ENCODE data around the gene AOPEP.

AOPEP gene

GRCh38 chr9:94794476-94795167 is 68.1 kb downstream of the AOPEP start:
- DNase-seq: no peak

- DNase-seq: no peak
These were observed 70.2 kb downstream of the AOPEP start for GRCh38 chr9:94796687-94797086.

- DNase-seq: no peak
These were observed 71.7 kb downstream of the AOPEP start for GRCh38 chr9:94798201-94798600.

- no peak for DNase-seq
These were observed 72.2 kb downstream of the AOPEP start for GRCh38 chr9:94798708-94799107.

DNA sequence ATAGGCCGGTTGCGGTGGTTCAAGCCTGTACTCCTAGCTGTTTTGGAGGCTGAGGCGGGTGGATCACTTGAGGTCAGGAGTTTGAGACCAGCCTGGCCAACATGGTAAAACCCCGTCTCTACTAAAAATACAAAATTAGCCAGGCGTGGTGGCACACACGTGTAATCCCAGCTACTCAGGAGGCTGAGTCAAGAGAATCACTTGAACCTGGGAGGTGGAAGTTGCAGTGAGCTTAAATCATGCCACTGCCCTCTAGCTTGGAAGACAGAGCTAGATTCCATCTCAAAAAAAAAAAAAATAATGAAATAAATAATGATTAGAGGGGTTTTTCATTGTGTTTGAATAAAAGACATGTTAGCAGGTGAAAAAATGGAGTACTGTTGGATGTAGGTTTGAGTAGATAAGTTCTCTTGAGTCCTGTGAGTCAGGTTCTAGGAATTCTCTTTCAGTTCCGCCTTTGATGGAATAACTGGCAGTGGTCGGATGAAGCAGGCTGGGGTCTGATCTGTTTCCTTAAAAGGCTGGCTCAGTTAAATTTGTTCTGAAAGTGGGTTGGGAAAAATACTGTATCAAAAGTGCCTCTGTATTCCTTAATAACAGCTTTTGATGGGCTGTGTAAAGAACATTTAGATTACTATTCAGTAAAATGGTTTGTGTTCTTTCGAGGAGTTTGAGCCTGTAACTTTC is 73.2 kb downstream of the AOPEP start:
- DNase-seq: peak; percentile 84

- DNase-seq: no peak
These were observed 74.1 kb downstream of the AOPEP start for GRCh38 chr9:94800424-94801117.

GRCh38 chr9:94801234-94801633 is 74.7 kb downstream of the AOPEP start:
- DNase-seq: no peak

GRCh38 chr9:94801681-94802080 is 75.2 kb downstream of the AOPEP start:
- DNase-seq: peak; percentile 83

DNA sequence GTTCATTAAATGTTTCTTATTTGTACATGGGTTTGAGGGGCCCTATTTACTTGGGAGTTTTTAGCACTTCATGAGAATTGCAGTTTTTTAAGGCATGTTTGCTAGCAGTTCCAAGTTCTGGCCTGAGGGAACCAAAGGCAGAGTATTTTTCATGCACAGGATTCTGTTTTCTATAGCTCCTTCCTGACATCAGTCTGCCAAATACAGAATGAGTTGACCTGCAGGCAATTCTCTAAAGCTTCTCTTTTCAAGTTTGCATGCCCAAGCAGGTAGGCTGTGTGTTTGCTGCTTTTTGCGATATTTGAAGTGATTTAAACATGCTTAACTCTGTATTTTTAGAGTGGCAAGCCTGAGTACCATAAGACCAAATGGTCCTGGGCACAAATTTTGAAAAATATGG is 75.8 kb downstream of the AOPEP start:
- DNase-seq: no peak

- peak; percentile 63 for DNase-seq
These were observed 76.3 kb downstream of the AOPEP start for GRCh38 chr9:94802793-94803192.

- no peak for DNase-seq
These were observed 77.8 kb downstream of the AOPEP start for GRCh38 chr9:94804316-94804715.

GRCh38 chr9:94805051-94805489 is 78.6 kb downstream of the AOPEP start:
- no peak for DNase-seq

DNA sequence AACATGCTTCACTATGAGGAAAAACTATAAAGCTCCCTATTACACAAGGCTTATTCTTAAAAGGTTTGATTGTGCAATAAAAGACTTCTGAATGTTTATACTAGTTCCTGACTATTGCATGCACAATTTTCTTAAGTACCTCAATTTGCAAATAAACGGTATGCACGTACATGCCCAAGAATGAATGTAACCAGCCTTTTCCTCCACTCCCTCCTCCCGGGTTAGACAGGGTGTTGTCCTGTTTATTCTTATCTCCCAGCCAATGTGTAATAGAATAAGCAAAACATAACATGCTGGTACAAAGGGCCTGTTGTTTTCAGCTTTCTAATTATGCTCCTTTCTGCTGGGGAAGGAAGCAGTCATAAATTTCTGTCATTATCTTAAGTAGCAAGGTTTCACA is 79.1 kb downstream of the AOPEP start:
- peak; percentile 51 for DNase-seq

DNA sequence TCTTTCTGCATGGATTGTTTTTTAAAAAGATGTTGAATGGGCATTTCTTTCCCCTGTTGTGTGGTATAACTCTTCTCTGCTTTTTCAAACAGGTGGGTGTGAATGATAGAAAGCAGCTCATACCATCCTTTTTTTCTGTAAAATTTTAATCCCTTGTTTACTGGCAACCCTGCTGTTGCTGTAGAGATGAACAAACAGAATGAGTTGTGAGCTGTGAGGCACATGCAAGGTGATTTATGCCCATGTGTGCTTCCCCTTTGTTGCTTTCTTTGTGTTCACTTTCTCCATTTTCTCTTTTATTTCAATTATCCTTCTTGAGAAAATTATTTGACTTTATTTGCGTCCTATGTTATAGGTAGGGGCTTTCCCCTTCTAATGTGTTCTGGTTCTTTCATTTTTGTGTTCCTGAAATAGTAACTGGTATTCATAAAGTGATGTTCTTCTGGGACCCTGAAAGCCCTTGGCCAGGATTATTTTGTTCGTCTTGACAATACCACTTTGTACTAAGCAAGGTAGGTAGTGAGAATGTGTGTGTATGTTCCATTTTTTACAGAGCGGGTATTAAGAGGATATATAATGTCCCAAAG is 79.9 kb downstream of the AOPEP start:
- no peak for DNase-seq

DNA sequence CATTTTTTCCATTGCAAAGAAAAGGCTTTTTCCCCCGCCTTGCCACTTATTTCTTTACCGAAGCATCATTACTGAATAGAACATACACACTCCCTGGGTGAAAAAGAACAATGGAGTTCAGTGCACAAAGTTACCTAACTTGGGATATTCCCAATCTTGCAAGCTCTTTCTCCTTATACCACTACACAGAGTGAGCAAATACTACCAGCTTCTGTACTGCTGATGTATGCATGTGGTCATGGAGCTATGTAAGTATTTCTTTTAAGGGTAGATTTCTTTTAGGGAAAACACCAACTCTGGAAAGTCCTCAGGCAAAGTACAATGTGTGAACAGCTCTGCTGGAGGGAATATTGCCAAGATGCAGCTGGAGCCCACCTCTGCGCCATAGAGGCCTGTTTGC is 81.1 kb downstream of the AOPEP start:
- no peak for DNase-seq

- DNase-seq: no peak
These were observed 82.6 kb downstream of the AOPEP start for GRCh38 chr9:94808926-94809700.

DNA sequence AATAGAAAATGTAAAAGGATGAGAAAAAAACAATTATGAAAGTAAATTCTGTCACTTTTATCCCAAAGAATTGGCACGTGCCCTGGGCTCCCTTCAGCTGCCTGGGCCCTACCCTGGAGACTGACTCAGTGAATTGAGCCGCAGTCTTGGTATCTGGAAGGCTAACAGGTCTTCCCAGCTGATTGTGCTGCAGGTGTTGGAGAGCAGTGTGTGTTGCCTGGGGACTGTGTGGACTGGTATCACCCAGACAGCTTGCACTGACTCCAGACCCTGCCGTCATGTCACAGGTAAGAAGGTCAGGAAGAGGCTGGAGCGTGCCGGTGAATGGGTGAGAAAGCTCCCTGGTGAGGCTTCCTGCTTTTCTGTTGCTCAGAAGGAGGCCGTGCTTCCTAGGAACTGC is 83.3 kb downstream of the AOPEP start:
- DNase-seq: no peak

- no peak for DNase-seq
These were observed 84.6 kb downstream of the AOPEP start for GRCh38 chr9:94811074-94811473.

DNA sequence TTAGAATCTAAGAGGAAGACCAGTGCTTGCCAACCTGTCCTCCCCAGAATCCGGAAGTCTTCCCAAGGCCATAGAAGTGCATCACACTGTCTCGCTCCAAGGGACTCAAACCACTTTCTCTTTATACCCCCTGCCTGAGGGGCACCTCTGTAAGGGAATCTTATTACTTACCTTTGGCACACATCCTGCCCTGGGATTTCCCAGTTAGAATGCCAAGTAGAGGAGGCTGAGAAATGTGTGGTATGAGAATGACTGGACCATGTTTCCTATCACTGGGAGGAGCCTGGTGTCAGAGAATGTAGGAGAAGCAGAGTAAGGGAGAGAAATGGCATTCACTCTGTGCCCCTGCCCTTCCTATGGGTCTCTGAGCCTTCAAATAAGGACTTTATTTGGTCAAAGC is 85.8 kb downstream of the AOPEP start:
- peak; percentile 74 for DNase-seq

DNA sequence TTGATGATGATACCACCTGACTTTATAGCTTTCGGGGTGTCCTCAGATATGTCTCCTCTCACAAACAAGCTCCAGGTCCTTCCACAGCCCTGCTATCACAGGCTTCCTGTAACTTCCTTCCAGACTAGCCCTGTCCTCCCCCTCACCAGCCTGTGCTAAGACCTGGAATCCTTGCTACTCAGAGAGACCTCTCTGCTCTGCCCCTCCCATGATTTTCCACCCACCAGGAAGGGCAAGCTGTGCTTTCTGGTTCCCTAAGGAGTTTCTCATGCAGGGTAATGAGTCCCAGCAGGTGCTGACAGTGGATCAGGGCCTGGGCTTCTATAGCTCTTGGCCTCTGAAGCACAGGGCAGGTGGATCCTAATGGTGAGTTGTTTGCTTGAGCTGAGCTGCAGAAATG is 86.9 kb downstream of the AOPEP start:
- no peak for DNase-seq

DNA sequence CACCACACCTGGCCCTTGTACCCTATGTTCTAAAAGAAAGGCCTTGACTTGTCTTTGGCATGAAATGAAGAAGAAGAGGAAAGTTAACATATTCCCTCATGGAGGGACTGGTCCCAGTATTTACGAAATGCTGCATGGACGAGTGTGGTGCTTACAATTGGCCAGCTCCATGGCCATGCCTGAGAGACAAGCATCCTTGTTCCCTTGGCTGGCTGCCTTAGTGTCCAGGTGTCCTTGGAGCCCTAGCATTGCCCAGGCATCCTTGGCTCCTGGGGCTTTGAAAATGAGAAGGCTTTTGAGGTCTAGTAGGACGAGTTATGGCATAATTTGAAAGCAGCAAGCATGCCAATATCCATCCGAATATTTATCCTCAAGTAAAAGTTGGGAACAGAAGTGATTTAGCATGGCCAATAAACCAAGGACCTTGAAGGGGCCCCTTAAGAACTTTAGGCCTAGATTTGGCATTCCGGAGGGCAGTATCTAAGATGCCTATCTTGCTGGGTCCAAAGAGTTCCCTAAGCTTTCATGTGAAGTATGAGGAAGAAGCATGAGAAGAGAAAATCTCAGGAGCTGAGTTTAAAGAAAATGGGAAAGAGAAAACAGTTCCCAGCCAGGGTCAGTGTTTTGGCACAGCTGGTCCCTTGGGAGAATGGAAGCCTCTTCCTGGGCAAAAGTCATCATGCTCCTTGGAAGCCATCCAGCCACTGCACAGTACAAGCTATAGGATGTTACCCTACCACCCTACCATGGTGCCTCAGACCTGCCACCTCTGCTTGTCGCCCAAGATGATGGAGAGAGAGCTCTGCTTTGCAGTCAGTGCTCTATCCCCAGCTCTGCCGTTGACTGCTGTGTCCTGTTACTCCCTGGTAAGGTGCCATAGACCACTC is 91.0 kb downstream of the AOPEP start:
- peak; percentile 51 for DNase-seq

DNA sequence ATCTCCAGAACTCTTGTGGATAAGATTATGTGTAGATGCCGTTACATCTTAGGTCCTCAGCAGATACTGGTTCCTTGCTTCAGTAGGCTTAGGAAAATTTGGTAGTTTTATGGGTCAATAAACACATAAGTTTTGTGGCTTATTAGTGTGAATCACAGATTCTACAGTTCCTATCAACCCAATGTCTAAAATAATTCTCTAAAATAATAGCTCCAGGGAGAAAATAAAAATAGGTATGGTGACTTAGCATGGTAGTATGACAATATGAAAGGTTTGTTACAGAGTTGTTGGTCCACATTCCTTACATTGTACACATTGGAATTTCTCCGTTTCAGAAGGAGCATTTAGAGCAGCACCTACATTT is 91.7 kb downstream of the AOPEP start:
- no peak for DNase-seq

Data from fibroblast of skin of scalp (primary cell).